Right renal cortex interstitium (tissue), 3 donors: ENCODE data around the gene STPG3. TPM values are rescaled to one million over a fixed set of nuclear protein-coding genes. Genes with fewer than 3 reads are reported as not detected.

ENCODE experiments used
- DNase-seq, 3 donors: peaks; one replicate each; pipeline ENCODE4 v3.0.0-alpha.2; 2013; ENCODE audit warnings: low read depth in 3 of 3, low spot score in 2 of 3
- polyA plus RNA-seq, 3 donors: library from polyadenylated mRNA; unstranded; fragments of 120-200 nt; gene quantifications; one replicate each; pipeline ENCODE4 v1.2.1, GENCODE V29; 2013; ENCODE audit not compliant: insufficient read length in 3 of 3

Gene STPG3
- 1 to 10 TPM in 2 of 3 donors, under 1 TPM in 1; 0.75 to 1.6 (median 1.1) TPM for polyA plus RNA-seq

DNA sequence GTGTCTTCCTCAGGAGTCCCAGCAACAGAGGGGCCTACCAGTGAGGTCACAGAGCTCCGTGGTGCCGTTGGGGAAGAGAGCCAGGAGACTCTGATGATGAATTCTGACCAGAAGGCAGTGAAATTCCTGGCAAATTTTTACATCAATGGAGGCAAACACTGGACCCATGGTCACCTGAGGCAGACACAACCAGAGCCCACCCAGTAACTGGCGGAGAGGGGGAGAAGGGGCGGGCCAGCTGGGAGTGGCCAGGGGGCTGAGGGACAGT, at the start of gene STPG3:
Gene STPG3 (plus strand): TSS at position 93 of the 268 bp plus-strand sequence. CDS start 1 bp downstream, at position 94.
- DNase-seq = no peak

DNA sequence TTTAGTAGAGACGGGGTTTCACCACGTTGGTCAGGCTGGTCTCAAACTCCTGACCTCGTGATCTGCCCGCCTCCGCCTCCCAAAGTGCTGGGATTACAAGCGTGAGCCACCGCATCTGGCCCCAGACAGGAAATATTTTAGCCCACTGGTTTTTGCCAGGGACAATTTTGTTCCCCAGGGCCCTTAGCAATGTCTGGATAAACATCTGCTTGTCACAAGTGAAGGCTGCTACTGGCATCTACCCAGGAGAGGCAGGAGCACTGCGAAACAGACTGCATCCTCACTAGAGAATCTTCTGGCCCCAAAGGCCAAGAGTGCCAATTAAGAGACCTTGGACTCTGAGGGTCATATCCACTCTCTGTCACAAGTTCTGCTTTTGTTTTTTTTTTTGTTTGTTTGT, 48.1 kb upstream of the STPG3 start:
- DNase-seq = no peak

DNA sequence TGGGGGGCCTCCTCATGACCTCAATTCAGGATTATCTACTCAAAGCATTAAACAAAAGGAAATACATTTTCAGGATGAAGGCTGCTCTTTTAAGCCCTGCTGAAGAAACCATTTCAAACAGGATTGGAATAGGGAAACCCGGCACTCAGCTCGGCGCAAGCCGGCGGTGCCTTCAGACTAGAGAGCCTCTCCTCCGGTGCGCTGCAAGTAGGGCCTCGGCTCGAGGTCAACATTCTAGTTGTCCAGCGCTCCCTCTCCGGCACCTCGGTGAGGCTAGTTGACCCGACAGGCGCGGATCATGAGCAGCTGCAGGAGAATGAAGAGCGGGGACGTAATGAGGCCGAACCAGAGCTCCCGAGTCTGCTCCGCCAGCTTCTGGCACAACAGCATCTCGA, 46.4 kb upstream of the STPG3 start:
- no peak for DNase-seq

DNA sequence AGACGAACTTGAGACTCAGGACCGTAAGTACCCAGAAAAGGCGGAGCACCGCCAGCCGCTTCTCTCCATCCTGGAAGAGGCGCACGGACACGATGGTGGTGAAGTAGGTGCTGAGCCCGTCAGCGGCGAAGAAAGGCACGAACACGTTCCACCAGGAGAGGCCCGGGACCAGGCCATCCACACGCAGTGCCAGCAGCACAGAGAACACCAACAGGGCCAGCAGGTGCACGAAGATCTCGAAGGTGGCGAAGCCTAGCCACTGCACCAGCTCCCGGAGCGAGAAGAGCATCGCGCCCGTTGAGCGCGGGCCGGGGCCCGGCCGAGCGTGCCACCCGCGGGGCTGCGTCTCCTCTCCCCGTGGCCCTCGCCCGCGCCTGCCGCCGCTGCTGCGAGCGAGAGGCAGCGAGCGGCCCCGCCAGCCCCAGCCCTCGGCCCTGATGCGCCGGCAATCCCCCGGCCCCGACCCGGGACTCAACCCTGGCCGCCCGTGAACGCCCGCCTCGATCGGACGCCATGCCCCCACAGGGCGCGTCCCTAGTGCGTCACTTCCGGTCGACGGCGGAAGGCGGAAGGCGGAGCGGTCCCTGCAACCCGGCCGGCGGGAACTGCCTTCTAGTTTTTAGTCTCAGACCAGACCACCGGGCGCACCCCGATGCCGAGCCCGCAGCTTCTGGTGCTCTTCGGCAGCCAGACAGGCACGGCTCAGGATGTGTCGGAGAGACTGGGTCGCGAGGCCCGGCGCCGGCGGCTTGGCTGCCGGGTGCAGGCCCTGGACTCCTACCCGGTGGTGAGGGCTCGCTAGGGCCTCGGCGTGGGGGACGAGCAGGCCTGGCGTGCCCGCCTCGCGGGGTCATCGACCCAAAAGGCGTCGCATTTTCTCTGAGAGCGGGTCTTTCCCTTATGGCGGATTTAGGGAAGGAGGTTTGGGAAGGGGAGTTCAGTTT, 45.7 kb upstream of the STPG3 start, which contains the start of the genes NDOR1 and TMEM203:
Gene NDOR1 (plus strand): TSS at position 575 of the 944 bp plus-strand sequence. CDS start 78 bp downstream, at position 653.
Gene TMEM203 (minus strand): TSS at position 523 of the 944 bp plus-strand sequence. CDS start 234 bp downstream, at position 289.
- peak; percentile 53 to 83 (median 78) for DNase-seq

DNA sequence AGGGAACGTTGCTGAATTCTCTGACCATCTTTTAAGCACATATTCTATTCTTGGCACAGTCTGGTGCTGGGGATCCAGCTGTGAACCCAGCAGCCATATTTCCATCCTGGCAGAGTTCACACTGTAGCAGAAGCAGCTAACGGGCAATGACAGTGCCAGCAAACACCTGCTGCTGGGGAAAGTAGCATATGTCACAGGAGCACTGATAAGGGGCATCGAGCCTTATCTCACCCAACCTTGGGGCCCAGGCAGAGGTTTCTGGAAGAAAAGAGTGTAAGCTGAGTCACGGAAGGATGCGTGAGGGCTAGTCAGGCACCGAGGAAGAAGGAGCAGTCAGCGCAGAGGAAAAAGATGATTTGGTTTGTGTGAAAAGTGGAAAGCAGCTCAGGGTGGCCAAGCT, 44.5 kb upstream of the STPG3 start:
- DNase-seq = no peak

DNA sequence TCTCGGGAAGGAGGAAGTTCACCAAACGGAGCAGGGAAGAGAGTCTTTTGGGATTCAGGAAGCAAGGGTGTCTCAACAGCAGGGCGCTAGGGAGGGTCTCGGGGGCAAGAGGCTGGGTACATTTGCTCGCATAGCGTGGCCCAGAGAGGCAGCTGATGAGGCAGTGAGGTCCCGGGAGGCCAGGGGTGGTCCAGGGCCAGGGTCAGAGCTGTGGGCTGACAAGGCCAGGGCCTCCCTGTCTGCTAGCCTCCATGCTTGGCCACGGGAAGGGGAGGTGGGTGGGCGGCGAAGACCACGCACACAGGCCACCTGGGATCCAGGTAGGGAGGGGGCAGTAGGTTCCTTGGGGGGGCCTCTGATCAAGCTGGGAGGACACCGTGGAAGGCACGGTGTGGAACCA, 39.6 kb upstream of the STPG3 start:
- no peak for DNase-seq

DNA sequence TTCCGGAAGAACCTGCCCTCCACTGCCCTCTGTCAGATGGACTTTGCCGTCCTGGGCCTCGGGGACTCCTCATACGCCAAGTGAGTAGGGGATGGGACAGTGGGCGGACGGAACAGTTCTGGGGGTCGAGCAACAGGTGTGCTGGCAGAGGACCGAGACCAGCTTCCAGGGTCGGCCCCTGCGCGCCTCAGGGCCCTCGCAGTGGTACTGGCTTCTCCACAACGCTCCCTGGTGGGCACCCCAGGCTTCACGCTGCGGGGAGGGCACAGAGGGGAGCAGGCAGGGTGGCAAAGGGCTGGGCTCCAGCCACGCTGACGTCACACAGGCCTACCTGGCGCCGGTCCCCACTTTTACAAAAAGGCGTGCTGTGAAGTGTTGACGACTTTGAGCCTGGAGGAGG, 38.6 kb upstream of the STPG3 start:
- no peak for DNase-seq

DNA sequence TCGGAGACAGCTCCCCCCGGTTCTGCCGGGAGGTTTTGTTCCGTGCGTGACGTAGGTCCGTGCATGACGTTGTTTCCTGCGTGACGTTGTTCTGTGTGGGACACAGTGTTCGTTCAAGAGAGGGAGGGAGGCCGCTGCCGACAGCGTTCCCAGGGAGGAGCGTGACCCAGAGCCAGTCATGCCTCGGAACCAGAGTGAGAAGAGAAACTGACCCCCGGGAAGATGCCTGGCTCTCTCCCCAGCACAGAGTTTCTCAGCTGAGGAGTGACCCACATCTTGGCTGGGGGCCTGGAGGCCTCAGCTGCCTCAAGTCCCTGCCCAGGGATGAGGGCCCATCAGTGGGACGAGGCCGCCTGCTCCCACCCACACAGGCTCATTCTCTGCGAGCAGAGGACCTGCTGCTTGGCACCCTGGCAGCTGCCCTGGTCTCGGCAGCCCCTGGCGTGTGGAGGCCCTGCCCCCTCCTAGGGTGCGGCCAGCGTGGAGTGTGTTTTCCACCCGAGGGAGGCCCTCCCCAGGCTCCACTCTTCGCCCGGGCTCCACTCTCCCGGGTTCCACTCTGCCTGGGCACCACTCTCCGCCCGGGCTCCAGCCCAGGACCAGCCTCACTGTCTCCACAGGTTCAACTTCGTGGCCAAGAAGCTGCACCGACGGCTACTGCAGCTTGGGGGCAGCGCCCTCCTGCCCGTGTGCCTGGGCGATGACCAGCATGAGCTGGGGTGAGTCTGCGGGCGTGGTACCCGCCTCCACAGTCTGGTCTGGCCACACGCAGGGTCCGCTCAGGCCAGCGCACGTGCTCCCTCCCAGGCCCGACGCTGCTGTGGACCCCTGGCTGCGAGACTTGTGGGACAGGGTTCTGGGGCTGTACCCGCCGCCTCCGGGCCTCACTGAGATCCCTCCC, 37.7 kb upstream of the STPG3 start:
- DNase-seq = no peak

DNA sequence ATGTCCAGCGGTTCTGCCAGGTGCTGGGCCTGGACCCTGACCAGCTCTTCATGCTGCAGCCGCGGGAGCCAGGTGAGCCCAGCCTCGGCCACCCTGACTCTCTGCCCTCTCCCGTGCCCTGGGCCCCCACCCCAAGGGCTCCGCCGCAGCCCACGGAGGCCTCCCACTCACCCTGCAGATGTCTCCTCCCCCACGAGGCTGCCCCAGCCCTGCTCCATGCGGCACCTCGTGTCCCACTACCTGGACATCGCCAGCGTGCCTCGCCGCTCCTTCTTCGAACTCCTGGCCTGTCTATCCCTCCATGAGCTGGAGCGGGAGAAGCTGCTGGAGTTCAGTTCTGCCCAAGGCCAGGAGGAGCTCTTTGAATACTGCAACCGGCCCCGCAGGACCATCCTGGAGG, 36.5 kb upstream of the STPG3 start:
- no peak for DNase-seq

DNA sequence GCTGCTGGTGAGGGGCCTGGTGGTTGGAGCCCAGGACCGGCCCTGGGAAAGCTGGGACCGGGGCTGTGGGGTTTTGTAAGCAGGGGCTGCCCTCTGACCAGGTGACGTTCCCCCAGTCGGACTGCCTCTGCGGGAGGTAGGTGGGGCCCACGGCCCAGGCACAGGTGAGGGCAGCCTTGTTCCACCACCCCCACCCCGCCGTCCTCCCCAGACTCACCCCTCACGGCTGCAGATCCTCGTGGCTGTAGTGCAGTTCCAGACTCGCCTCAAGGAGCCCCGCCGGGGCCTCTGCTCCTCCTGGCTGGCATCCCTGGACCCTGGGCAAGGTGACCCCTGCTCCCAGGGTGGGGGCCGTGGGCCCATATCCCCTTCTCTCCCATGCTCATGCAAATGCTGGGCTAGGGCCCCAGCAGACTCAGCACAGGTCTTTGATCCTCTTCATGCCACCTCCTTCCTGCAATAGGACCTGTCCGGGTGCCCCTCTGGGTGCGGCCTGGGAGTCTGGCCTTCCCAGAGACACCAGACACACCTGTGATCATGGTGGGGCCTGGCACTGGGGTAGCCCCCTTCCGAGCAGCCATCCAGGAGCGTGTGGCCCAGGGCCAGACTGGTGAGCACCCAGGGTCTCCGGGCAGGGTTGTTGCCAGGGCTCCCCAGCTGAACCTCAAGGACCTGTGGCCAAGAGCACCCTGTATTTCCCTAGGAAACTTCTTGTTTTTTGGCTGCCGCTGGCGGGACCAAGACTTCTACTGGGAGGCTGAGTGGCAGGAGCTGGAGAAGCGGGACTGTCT, 35.7 kb upstream of the STPG3 start:
- DNase-seq = no peak

DNA sequence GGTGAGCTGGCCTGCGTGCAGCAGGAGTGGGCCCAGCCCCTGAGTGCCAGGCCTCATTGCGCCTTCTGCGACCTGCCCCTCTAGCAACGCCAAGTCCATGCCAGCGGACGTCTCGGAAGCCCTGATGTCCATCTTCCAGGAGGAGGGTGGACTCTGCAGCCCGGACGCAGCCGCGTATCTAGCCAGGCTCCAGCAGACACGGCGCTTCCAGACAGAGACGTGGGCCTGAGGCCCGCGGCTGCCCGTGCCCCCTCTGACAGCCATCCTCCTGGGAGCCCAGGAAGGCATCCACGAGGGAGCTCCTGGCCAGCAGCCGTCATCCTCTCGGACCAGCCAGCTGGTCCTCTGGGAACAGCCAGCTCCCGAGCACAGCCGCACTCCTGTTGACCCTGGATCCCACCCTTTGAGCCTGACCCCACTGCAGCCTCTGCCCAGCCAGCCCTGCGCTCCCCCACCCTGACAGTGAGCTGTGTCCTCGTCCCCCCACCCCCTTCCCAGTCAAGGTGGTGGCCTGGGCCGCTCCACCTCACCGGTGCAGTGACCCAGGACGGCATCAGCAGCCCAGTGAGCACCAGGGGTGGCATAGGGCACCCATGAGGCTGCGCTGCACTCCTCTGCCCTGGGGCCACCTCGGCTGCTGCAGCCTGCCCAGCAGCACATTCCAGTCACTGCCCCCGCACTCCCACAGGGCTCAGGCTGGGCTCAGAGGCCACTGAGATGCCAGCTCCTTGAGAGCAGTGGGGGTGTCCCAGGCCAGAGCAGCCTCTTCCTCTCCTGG, 34.7 kb upstream of the STPG3 start:
- no peak for DNase-seq

DNA sequence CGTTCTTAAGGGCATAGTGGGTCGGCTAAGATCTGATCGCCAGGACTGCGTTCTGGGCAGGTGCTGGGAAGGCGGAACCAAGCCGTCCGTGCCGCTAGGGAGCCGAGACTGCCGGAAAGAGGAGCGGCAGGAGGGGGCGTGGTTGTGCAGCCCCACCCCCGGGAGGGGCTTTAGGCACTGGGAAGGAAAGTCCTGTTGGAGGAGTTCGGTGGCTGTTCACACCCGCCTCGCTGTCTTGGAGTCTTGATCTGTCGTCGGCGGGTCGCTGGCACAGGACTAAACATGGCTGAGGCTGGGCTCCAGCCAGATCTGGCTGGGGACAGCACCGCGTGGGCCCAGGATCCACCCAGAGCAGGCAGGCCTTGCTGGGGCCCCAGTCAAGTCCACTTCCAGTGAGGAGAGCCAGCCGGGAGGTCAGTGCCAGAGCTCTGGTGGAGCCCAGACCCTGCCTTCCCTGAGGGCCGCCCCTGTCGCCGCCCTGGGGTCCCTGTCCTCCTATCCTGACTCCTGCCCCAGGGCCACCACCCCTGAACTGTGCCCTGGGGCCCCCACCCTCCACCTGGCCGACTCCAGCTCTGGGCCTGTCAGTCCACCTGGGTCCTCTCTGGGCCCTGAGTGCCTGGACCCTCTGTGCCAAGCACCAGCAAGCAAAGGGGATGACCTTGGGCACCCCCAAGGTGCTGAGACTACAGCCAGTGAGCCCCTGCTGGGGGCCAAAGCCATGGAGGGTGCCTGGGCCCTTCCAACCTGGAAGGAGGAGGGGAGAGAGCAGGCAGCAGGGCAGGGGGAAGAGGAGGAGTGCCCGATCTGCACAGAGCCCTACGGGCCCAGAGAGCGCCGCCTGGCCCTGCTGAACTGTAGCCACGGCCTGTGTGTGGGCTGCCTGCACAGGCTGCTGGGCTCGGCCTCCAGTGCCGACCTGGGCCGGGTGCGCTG, 33.5 kb upstream of the STPG3 start:
- no peak for DNase-seq

DNA sequence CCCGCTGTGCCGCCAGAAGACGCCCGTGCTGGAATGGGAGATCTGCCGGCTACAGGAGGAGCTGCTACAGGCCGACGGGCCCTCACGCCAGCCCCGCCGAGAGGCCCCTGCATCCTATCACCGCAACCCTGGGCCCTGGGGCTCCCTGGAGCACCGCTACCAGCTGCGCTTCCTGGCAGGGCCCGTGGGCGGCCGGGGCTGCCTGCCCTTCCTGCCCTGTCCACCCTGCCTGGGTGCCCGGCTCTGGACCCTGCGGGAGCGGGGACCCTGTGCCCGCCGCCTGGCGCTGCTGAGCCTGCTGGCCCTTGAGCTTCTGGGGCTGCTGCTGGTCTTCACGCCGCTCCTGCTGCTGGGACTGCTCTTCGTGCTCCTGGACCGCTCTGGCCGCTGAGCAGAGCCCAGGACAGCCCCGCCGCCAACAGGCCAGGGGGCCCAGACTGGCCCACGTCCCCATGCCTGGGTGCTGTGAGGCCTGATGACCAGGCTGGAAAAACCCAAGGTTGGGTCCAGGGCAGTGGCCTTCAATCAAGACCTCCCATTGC, 32.8 kb upstream of the STPG3 start:
- no peak for DNase-seq

DNA sequence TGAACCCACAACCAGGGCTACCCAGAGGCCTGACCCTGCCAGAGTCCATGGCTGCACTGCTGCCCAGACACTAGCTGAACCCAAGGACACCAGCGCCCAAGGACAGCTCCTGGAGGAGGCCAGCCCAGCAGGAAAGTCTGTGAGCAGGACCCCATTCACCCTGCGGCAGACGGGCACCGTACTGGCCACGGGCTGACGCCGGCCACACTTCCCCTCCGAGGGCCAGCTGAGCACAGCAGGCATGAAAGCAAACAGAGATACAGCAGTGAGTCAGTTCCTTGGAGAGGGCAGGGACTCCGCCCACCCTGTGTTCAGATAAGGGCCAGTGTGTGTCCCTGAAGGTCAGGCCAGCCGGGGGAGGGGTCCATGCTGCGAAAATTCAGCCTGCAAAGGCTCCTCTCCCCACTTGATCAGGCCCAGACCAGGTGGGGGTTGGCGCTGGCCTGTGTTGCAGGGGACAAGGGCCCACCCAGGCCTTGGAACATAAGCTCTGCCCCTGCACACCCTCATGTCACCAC, 32.3 kb upstream of the STPG3 start:
- DNase-seq = no peak

DNA sequence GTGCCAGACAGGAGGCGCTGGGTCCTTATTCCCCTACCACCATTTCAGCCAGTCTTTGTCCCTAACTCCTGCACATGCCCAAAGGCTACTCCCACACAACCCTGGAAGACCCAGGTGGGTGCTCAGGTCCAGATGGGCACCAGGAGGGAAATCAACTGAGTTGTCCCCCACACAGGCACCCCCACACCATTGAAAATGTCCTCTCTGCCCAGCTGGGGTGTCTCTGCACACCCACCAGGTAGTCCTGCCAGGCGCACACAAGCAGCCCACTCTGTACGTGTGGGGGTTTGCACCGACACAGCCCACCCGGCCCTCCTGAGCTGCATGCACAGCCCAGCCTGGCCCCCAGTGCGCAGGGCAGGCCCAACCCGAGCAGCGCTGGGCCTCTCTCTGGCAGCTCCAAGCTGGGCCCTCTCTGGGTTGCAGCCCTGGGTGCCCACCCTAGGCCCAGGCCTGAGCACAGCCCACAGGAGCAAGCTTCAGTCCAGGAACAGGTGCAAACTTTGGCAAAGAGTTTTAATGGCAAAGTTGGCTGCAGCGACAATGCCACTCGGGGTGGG, 31.2 kb upstream of the STPG3 start:
- no peak for DNase-seq

DNA sequence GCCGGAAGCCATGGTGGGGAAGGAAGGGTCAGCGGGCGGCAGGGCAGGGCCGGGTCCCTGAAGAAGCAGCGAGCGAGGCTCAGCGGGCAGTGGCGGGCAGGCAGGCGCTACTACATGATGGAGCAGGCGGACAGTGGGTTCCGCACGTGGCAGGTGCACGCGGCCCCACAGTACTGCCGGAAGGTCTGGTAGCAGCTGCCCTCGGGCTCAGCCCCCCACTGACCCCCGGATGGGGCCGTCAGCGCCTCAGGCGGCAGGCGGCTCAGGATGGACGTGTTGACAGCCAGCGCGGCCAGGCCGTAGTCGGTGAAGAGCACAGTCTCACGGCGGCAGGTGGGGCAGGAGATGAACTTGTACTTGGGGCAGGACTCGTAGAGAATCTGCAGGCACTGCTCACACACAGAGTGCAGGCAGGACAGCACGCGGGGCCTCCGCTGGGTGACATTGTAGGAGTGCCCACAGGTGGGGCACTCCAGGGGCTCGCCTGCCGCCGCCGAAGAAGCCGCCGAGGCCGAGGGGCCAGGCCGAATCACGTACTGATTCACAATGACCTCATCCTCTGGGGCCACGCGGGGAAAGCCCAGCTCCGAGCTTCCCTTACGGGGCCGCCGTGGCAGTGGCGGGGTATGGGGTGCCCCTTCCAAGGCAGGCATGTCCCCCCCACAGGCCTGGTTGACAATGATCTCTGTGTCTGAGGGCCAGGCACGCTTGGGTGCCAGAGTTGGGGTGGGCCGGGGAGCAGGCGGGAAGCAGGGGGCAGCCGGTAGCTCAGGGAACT, 30.6 kb upstream of the STPG3 start:
- no peak for DNase-seq

DNA sequence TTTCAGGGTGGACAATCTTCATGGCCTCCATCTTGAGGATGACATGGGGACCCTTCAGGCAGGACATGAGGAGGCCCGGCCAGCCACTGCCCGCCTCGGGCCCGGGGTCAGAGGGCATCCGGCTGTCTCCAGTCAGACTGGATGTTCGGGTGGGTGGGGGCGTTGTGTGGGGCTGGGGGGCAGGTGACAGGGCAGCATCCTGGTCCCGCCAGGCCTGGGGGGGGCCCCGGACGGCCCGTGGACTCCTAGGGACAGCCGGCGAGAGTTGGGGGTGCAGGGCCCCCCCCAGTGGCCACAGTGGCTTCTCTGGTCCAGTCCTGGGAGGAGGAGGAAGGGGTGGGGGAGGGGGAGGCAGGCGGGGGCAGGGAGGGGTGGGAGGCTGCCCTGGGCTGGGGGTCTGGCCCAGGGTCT, 30.0 kb upstream of the STPG3 start:
- DNase-seq = no peak
